ENCODE data around the gene RNF20.

DNA sequence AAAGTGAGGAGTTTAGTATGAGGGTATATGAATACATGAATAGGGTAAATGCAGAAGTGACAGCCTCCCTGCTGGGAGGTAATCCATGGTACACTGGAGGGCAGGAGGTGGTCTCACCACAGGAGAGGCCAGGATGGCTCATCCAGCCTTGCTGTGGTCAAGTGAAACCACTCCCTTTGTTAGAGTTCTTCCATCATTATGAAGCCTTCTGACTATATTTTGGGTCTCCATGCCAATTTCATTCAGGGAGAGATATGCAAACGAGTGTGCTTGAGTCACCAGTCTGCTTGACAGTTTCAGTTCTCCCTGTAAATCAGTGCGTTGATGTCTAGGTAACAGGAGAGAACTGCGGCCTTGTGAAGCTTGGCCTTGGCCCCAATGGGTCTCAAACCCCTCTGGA is 44.7 kb downstream of the RNF20 start:
- TF ChIP-seq POLR2A (IDR thresholded peaks at IDR 0.05; ENCODE audit: low read depth, low read length): no peak
- no peak for TF ChIP-seq TAF1 (IDR thresholded peaks at IDR 0.05; ENCODE audit: borderline replicate concordance, low read depth, low read length)
- TF ChIP-seq POLR2AphosphoS5 (IDR thresholded peaks at IDR 0.05; ENCODE audit: low read depth, low read length): no peak
